Loucy (cell line): ENCODE measurements around the gene CNPY1.

Experiments
- EZH2phosphoT487 ChIP-seq: fragments of 200-600 bp; IDR thresholded peaks from 2 replicates; pipeline ENCODE4 v1.6.1; 2018; ENCODE audit warnings: antibody characterized with exemption, mild to moderate bottlenecking, moderate library complexity, borderline replicate concordance
- TF ChIP-seq, protein P1 (sequence below): fragments of 200-600 bp; sonication (generic); conservative IDR thresholded peaks from 2 replicates; pipeline ENCODE4 v1.5.1; 2014; ENCODE audit warnings: mild to moderate bottlenecking, antibody characterized with exemption, low read length

DNA sequence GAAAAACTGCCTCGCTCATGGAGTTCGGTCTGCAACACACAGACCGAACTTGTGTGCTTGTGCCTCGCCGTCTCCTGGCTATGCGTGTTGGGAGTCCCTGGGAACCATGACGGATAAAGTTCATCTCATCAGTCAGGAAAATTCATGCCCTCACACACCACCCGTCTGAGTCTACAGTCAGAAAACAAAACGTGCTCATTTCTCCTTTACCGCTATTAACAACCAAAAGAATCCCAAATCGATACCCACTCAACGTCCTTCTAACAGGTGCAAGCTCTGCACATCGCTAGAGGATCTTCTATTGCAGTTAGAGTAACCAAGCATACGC is 13.6 kb downstream of the CNPY1 start:
- TF ChIP-seq, protein P1, sequence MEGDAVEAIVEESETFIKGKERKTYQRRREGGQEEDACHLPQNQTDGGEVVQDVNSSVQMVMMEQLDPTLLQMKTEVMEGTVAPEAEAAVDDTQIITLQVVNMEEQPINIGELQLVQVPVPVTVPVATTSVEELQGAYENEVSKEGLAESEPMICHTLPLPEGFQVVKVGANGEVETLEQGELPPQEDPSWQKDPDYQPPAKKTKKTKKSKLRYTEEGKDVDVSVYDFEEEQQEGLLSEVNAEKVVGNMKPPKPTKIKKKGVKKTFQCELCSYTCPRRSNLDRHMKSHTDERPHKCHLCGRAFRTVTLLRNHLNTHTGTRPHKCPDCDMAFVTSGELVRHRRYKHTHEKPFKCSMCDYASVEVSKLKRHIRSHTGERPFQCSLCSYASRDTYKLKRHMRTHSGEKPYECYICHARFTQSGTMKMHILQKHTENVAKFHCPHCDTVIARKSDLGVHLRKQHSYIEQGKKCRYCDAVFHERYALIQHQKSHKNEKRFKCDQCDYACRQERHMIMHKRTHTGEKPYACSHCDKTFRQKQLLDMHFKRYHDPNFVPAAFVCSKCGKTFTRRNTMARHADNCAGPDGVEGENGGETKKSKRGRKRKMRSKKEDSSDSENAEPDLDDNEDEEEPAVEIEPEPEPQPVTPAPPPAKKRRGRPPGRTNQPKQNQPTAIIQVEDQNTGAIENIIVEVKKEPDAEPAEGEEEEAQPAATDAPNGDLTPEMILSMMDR: no peak
- TF ChIP-seq EZH2phosphoT487: no peak
